K562 (cell line): ENCODE measurements around the gene MARK2. TPM values are rescaled to one million over a fixed set of nuclear protein-coding genes. Genes with fewer than 3 reads are reported as not detected.

Experiments used
- CREM ChIP-seq: IDR thresholded peaks from 2 replicates; pipeline ENCODE4 v1.6.1; 2014; ENCODE audit warnings: antibody characterized with exemption, low read depth
- DNMT1 ChIP-seq: fragments of 450-650 bp; IDR thresholded peaks from 2 replicates; pipeline ENCODE4 v1.6.1; 2016; ENCODE audit warnings: antibody characterized with exemption, mild to moderate bottlenecking
- MAX ChIP-seq: sonication (generic); formaldehyde crosslinking; IDR thresholded peaks from 2 replicates; pipeline ENCODE4 v1.9.0; 2022; ENCODE audit warnings: mild to moderate bottlenecking, missing genetic modification reagents
- MBD2 ChIP-seq: sonication (generic); IDR thresholded peaks from 2 replicates; pipeline ENCODE4 v1.6.1; 2016; ENCODE audit warnings: low read depth, borderline replicate concordance
- SMAD2 ChIP-seq: fragments of 150-350 bp; IDR thresholded peaks from 2 replicates; pipeline ENCODE4 v1.6.1; 2014; ENCODE audit warnings: low read depth, mild to moderate bottlenecking, low read length
- THAP12 ChIP-seq: fragments of 250-450 bp; sonication (Bioruptor Pico); IDR thresholded peaks from 2 replicates; pipeline ENCODE4 v1.9.0; 2021; ENCODE audit warnings: mild to moderate bottlenecking, inconsistent platforms
- USF2 ChIP-seq: sonication (generic); formaldehyde crosslinking; IDR thresholded peaks from 2 replicates; pipeline ENCODE4 v1.5.0; 2020; ENCODE audit warnings: missing genetic modification reagents
- YY1 ChIP-seq, 3 experiments: IDR thresholded peaks; 2 replicates each; pipeline ENCODE4 v1.6.1; 2011; ENCODE audit warnings: low read length in 2 of 3, mild to moderate bottlenecking in 2 of 3, moderate library complexity in 2 of 3, borderline replicate concordance in 1 of 3, control low read depth in 1 of 3, low read depth in 1 of 3; ENCODE audit not compliant: insufficient read depth in 3 of 3, insufficient replicate concordance in 2 of 3, control insufficient read depth in 1 of 3, insufficient read length in 1 of 3; ENCODE audit errors: extremely low read depth in 1 of 3
- ZBTB5 ChIP-seq: fragments of 450-650 bp; IDR thresholded peaks from 2 replicates; pipeline ENCODE4 v1.6.1; 2017; ENCODE audit warnings: antibody characterized with exemption
- ZFP30 ChIP-seq: fragments of 250-450 bp; sonication (Bioruptor Pico); IDR thresholded peaks from 2 replicates; pipeline ENCODE4 v1.8.0; 2022; ENCODE audit warnings: moderate library complexity, mild to moderate bottlenecking, inconsistent platforms, borderline replicate concordance
- ZNF592 ChIP-seq: fragments of 450-650 bp; IDR thresholded peaks from 2 replicates; pipeline ENCODE4 v1.6.1; 2017; ENCODE audit warnings: antibody characterized with exemption, mild to moderate bottlenecking
- polyA plus RNA-seq, 8 experiments: library from polyadenylated mRNA; depleted of rRNA in 4 of 8; stranded (reverse) in 5 of 8; unstranded in 3 of 8; fragments of >200 nt; fragmentation: Nextera tagmentation in 2 of 8; fragmentation: Illumina TruSeq in 1 of 8; extraction: Ambion mirVana in 2 of 8; extraction: Trizol in 1 of 8; gene quantifications; 2 replicates each; pipeline versions ENCODE4 v1.2.1 to v1.2.3, GENCODE V29; 2011 to 2014; ENCODE audit warnings: inconsistent platforms in 1 of 8, missing spikeins in 1 of 8
- total RNA-seq, 7 experiments: library from RNA; depleted of rRNA in 6 of 7; stranded (reverse); fragments of >200 nt in 6 of 7; fragmentation: Illumina TruSeq in 2 of 7; extraction: Trizol in 2 of 7; gene quantifications; 2 replicates each; pipeline versions ENCODE4 v1.2.1 to v1.2.3, GENCODE V29; 2011 to 2021; ENCODE audit warnings: low replicate concordance in 1 of 7

The MARK2 gene
- total and polyA plus RNA-seq, 9 of the 15 experiments (the other 6 are each of a cell fraction or from before 2014, with no cell fraction given) = 0.32 to 43.5 (median 15.1) TPM

GRCh38 chr11:63813035-63813562 lies 25.8 kb upstream of the MARK2 start, which contains the start of gene SPINDOC (continued):
- peak; percentile 73 for TF ChIP-seq ZBTB5
- 0 out of 2 replicates have a peak, but pooled peaks have one; percentile 68 for TF ChIP-seq ZNF592
- TF ChIP-seq DNMT1 = no peak
- 0 out of 2 replicates have a peak, but pooled peaks have one; percentile 25 for TF ChIP-seq MBD2
- peak in 2 of 3 experiments; percentile 12 to 14 for TF ChIP-seq YY1 (IDR thresholded peaks at IDR 0.05; ENCODE audit: borderline replicate concordance in 1 of 3, control insufficient read depth in 1 of 3, extremely low read depth in 1 of 3, insufficient read depth in 3 of 3, insufficient read length in 1 of 3, insufficient replicate concordance in 2 of 3, low read depth in 1 of 3, low read length in 2 of 3)
- TF ChIP-seq ZFP30 (CRISPR knock-in tag) = no peak
- no peak for TF ChIP-seq SMAD2
- TF ChIP-seq CREM = no peak
- TF ChIP-seq USF2 = 0 out of 2 replicates have a peak, but pooled peaks have one; percentile 1
- TF ChIP-seq THAP12 (CRISPR knock-in tag) = no peak
- peak; percentile 49; the same call in 1 of the 2 replicates for TF ChIP-seq MAX (CRISPR knock-in tag)
